HG03159 (cell line): ENCODE measurements around the gene KCNJ16.
"Not testable (repeated sequence)": the region's sequence is repeated elsewhere in the genome, so short reads cannot be mapped to it uniquely, and the experiment has no call there.

ENCODE experiments used
- ATAC-seq: cut with Tn5 transposase; IDR thresholded peaks from one replicate; pipeline ENCODE4 v1.9.1; 2021; ENCODE audit warnings: mild to moderate bottlenecking, moderate library complexity; ENCODE audit not compliant: unreplicated experiment

KCNJ16 gene

DNA sequence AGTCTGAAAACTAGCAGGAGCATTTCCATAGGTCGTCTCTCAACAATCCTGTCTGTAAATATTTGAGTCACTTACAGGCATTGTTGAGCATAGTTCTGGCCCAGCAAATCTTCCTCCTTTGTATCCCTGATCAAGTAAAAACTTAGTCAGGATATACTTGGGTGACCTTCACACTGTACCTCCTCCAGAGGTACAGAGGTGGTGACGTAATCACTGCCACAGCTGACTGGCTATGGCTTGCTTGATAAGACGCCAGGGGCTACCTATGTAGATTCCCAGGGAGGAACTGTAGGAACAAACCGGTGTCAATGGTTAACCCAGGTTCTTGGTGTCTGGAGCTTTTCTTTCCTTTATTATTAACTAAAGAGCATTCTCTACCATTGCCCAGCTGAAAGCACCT is at the start of gene KCNJ16:
Gene KCNJ16, plus strand, starts transcription at position 270 of the 400 bp plus-strand sequence. CDS start 56,863 bp downstream, outside the sequence.
- ATAC-seq: no peak

DNA sequence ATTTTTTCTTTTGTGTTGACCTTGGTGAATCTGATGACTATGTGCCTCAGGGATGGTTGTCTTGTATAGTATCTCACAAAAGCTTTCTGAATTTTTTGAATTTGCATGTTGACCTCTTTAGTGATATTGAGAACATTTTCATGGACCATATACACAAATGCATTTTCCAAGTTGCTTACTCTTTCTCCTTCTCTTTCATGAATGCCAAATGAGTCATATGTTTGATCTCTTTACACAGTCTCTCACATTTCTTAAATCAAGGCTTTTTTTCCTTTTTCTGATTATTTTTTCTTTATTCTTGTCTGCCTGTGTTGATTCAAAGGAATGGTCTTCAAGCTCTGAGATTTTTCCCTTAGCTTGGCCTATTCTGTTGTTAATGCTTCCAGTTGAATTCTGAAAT is 46.6 kb upstream of the KCNJ16 start:
- ATAC-seq: no peak

DNA sequence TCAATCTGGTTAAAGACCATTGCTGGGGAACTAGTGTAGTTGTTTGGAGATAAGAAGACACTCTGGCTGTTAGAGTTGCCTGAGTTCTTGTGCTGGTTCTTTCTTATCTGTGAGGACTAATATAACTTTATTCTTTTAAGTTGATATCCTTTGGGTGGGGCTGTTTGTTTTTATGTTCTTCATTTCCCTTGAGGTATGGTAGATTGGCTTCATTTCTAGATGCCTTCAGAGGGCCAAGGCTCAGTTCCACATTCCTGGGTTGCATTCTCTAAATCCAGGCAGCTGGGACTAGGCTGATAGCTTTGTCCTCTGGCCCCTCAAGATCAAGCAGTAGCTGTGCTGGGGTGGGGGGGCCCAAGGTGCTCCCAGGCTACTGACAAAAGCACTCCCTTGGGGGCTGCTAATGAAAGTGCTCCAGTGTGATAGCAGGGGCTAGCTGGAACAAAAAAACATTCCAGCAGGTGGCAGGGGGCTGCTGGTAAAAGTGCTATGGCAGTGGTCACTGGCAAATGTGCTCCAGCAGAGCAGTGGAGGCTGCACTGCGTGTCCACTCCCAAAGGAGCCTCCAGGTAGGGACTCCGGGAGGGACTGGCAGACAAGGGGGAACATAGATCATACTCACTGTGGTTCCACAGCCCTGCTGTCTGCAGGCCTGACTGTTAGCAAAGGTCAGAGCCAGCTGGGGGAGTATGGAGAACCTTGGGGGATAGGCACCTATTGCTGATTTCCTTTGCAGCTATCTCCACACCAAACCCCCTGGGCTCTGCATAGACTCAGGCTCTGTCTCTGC is 45.9 kb upstream of the KCNJ16 start:
- ATAC-seq: no peak

DNA sequence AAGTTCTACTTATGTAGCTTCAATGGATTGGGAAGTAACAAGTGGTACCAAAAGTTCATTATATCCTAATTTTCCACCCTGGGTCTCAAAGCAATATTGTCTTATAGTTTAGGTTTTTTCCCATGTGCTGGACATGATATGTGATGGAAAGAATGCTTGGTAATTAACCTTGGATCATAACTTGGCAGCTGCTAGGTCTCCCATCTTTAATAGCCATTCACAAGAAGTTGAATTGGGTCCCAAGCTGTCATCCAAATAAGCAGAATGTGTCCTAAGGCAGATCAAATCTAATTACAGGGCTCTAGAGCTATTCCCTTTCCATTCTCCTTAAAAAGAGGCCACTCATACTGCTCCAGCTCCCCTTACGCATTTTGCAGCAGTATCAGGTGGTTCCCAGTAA is 44.7 kb upstream of the KCNJ16 start:
- ATAC-seq: no peak

DNA sequence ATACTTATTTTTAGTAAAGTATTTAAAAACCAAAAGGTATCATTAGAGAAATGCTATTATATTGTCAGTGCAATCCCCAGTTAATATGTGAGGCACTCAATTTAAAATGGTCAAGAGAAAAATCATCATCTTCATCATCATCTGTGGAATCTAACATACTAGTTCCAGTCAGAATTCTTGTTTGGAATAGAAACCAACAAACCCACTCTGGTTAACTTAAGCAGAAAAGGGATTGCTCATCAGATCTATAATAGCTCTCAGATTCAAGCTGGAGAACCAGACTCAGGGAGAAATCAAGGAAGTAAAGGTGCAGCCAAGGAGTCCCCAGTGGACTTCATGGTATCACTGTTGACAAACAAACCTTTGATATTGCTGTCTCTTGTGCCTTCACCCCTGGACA is 43.7 kb upstream of the KCNJ16 start:
- ATAC-seq: no peak

DNA sequence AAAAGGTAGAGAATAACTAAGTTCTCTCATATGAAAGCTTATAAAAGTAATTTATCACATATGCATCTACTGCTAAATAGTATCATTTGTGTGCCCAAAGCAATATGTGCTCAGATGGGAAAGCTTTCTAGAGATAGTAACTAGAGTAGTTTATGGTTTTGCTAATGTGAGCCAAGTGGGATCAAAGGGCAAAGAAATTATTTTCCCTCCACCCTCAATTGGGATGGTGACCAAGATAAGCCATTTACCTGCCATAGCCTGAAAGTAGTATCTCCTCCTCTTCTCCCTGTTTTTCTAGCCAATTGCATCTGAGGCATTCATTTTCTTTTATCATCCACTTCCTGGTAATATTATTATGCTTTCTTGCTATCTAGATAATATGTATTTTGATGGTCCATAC is 41.9 kb upstream of the KCNJ16 start:
- no peak for ATAC-seq

DNA sequence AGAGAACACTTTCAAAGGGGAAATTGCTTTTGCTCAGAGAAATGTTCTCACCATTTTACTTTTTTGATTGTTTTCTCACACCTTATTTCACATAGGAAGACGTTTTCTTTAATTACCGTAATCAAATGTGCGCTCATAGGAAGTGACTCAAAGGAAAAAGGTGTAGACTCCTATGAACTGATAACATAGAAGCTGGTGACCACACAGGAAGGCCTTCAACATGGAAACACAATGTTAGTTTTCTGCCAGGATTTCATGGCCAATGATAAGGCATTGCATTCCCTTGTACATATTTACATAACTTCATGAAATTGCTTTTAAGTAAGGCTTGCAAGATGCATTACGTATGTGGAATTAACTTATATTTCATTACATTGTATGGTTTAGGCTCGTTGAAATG is 40.9 kb upstream of the KCNJ16 start:
- no peak for ATAC-seq

DNA sequence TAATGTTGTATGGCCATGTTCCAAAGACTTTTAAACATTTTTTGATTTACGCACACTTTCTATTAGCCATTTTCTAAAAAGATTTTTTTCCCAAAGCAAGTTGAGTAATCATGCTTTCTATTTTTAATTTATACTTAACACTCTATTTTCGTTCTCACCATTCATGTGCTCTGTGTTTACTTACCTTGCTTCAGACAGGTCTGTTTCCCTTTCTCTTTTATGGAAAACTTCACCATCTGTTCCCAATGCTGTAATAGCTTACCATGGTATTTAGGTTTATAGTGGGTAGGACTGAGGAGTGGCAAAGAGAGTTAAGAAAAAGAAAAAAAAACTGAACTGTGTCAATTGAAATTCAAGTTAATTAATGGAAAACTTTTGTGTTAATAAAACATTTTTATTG is 37.5 kb upstream of the KCNJ16 start:
- no peak for ATAC-seq

DNA sequence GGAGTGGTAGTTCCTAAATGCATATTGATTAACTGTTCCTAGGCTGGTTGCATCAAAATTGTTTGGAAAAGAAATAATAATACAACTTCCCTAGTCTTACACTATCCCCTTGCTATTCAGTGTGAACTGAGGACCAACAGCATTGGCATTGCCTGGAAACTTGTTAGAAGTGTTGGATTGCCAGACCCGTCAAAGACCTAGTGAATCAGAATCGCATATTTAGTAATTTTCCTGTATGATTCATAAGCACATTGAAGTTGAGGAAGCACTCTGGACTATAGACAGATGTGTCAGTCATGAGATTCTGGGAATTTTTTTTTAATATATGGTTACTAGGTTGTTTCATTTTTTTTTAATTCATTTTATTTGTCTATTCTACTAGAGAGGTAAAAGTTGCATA is 34.7 kb upstream of the KCNJ16 start:
- ATAC-seq: no peak

DNA sequence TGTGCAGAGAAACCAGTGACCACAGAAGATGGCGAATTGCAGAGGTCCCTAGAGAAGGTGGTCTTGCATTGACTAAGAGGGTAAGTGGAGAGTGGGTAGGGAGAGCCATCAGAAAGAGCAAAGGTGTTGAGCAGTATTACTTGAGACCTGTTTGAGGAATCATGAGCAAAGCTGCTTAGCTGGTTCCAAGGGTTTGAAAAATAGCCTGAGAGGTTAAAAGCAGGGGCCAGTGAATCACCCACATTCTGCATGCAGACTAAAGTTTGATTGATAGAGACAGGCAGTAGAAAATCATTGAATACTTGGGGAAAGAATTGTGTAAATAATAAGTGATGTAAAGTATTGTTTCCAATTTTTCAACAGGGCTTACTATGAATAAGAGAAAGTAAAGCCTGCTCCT is 34.0 kb upstream of the KCNJ16 start:
- no peak for ATAC-seq

DNA sequence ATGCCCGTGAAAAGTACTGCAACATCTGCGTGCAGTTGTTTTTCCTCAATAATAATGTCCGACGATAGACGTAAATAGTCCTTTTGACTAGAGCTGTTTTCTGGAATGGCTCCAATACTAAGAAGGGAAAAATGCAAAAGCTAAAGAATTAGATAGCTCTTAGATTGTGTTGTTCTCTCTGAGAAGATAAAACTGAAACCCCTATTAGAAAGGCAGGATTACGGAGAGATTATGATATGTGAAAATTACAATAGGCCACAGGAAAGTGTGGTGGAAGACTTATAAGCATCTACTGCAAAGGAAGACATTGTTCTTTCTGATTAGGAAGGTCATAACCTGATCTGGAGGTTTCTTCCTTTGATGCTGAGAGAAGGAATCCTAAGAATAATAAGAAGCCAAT is 33.5 kb upstream of the KCNJ16 start:
- no peak for ATAC-seq

DNA sequence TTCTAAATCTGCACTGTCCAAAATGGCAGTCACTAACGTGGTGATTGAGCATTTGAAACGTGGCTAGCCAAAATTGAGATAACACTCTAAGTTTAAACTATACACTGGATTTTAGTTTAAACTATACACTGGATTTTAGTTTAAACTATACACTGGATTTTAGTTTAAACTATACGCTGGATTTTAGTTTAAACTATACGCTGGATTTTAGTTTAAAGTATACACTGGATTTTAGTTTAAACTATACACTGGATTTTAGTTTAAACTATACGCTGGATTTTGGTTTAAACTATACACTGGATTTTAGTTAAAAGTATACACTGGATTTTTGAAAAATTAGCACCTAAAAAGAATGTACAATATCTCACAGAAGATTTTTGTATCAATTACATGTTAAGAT is 29.2 kb upstream of the KCNJ16 start:
- not testable (repeated sequence) for ATAC-seq

DNA sequence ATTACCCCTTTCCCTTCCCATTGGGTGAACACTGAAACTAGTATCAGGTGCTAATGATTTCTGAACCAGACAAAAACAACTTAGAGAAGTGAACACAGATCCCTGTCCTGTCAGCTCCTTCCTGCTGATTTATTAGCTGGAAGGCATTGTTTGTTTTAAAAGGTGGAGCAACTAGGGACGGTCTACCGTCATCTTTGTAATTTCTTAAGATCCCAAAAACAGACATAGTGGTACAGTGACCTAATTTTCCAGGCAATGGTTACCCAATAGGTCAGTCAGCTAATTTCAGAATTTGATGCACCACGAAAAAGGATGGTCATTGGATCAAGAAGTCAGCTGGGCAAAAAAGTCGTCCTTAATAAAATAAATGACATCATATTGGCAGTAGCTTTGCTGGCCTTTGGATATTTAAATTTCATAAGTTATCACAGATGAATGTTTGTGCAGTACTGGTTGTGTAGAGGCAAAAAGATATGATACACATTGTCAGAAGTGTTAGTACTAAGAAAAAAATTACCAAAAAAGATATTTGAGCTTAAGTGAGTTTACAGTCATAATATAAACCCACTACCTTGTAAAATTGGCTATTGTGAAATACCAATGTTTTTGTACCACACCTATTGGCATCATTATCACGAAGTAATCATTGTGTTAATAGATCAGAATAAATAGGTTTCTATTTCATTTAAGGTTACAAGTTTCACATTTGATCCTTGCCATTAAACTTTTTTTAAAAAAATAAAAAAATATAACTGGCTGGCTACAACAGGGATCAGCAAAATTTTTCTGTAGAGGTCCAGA is 27.2 kb upstream of the KCNJ16 start:
- ATAC-seq: no peak

DNA sequence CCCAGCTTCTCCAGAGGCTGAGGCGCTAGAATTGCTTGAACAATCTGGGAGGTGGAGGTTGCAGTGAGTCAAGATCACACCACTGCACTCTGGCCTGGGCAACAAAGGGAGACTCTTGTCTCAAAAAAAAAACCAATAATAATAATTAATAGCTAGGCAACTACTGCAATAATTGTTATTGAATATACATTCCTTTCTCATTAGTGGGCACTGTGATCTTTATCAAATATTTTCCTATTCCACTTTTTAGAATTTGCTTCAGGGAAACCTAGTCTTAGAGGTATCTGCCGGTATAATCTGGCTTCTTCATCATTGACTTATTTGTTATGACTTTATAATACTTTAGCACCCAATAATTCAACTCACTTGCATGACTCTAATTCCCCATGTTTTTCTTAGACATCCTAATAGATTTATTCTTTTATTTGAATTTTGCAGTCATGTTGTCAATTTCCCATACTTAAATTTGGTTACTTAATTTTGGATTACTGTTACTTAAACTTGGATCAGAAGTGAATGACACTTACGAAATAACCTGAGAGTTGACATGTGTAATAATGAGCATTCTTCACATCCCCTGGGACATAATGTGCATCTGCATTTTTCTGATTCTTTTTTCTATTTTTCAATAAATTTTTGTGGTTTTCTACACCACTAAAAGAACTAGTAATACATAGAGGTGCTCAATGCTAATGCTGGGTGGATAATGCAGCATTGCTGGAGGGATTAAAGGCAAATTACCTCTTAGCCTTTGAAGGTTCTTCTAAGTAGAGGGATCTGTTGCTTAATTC is 25.0 kb upstream of the KCNJ16 start:
- ATAC-seq: no peak

DNA sequence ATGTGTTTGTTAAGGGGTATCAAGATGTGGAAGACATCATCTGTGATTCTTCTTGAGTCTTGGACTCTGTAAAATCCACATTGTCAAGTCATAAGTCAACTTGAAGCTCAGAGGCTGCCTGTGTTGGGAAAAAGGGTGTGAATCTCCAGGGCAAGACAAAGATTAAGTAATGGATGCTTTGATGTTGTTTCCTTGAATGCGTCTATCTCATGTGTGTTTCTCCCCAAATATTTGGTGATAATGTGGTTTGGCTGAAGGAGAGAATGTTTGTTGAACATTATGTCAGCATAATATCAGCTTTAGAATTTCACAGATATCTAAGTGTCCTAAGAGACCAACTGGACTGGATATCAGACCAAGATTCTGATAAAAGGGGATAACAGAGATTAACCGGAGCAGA is 24.1 kb upstream of the KCNJ16 start:
- ATAC-seq: no peak

DNA sequence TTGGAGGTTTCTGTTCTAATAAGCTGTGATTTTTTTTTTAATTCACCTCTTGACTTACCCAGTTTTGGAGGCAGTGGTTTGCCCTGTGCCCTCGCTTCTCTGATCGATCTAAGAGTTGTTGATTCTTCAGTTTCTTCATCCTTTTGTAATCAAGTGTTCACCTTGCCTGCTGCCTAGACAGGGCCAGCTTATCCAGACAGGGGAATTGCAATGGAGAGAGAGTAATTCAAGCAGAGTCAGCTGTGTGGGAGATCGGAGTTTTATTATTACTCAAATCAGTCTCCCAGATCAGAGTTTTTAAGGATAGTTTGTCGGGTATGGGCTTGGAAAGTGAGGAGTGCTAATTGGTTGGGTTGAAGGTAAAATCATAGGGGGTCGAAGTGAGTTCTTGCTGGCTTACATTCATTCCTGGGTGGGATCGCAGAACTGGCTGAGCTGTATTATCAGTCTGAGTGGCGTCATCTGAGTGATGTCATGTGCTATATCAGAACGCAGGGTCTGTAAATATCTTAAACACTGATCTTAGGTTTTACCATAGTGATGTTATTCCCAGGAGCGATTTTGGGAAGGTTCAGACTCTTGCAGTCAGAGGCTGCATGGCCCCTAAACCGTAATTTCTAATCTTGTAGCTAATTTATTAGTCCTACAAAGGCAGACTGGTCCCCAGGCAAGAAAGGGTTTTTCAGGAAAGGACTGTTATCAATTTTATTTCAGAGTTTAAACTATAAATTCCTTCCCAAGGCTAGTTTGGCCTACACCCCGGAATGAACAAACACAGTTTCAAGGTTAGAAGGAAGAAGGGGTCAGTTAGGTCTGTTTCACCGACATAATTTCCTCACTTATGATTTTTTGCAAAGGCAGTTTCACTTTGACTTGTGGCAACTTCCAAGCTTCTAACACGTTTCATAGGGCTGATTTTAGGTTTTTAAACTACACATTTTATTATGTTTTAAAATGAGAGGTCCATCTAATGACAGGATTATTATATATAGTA is 21.5 kb upstream of the KCNJ16 start:
- no peak for ATAC-seq

DNA sequence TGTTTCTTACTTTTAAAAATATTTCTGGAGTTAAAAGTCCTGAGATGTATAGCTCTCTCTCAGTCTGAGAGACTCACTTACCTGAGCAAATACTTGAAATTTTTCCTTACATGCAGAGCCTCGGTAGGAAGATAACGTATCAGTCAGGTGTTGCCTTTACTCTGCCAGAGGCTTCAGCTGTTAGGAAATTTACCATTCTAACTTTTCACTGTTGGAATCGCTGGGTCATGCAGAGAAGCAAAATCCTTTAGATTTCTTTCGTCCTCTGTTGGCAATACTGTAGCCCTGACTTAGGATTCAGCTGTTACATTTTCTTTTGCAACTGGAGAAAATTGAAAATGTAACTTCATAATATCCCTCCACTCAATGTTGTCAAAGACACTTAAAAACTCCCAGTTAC is 20.0 kb upstream of the KCNJ16 start:
- no peak for ATAC-seq

DNA sequence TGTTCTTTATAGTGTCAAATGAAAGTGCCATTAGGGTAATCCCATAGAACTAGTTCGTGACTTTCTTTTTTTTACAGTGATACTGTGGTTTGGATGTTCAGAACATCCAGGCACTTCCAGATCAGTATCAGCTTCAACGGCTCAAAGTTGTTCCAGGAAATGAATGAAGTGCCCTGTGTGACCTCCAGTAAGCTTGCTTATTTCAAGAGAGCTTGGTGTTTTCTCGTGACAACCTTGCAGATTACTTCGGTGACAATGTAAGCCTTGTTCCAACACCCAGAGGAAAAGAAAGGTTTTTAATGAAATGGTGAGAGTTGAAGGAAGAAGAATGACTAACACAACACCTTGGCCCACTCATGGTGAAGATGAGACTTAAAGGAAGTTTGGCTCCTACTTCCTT is 16.0 kb upstream of the KCNJ16 start:
- no peak for ATAC-seq

DNA sequence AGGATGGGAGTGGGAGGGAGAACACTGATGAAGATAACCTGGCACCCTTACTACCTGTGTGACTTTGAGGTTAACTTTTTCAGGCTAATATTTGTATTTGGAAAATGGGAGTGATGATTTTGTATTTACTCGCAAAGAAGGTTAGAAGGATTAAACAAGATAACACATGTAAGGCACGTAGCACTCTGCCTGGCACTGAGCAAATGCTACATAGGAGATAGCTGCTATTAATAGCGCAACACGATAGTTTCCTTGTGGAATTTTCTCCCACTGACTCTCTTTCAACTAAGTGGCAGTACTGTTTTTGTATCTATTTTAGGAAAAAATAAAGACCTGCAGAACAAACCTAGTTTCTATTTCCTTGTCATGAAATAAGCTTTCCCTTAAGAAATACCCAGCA is 15.4 kb upstream of the KCNJ16 start:
- no peak for ATAC-seq

DNA sequence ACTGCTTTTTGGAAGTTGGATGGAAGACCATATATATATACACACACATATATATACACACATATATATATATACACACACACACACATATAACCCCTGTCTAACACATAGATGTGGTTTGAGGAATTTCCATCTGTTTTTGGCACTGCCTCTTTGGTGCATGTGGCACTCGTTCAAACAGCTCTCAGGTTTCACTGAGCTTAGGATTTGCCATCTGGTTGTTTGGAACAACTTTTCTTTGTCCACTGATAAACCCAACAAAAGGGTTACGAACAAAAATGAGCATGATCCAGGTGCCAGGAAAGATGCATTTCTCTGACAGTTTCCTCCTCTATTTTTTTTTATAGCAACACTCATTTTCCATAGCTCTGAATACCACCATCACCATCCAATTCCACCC is 14.6 kb upstream of the KCNJ16 start:
- no peak for ATAC-seq
